Aorta (tissue), 5 donors: ENCODE results near the gene CCDC57. TPM values are rescaled to one million over a fixed set of nuclear protein-coding genes. Genes with fewer than 3 reads are reported as not detected.

Experiments
- ATAC-seq: fragments of 200-7000 bp; cut with Tn5 transposase; one replicate; pipeline ENCODE4 v1.9.1; 2022; ENCODE audit warnings: moderate library complexity; ENCODE audit not compliant: low FRiP score
- DNase-seq, 2 donors: peaks; one replicate each; pipeline ENCODE4 v3.0.0-alpha.2; 2020
- H3K27ac ChIP-seq, 2 donors: one replicate each; pipeline ENCODE4 v1.5.1; 2013; ENCODE audit warnings: low read length in 2 of 2, mild to moderate bottlenecking in 2 of 2, moderate library complexity in 2 of 2, control low read depth in 1 of 2, inconsistent platforms in 1 of 2, low read depth in 1 of 2
- H3K27me3 ChIP-seq, 2 donors: one replicate each; pipeline ENCODE4 v1.6.1; 2013; ENCODE audit warnings: control low read depth in 1 of 2, low read length in 1 of 2, mild to moderate bottlenecking in 1 of 2, moderate library complexity in 1 of 2; ENCODE audit not compliant: insufficient read depth in 2 of 2, control insufficient read depth in 1 of 2
- H3K36me3 ChIP-seq, 2 donors: one replicate each; pipeline ENCODE4 v1.6.1; 2013; ENCODE audit warnings: control low read depth in 1 of 2, low read length in 1 of 2, mild to moderate bottlenecking in 1 of 2; ENCODE audit not compliant: insufficient read depth in 2 of 2, control insufficient read depth in 1 of 2
- H3K4me1 ChIP-seq, 2 donors: one replicate each; pipeline ENCODE4 v1.6.1; 2013; ENCODE audit warnings: low read length in 2 of 2, control low read depth in 1 of 2, mild to moderate bottlenecking in 1 of 2, moderate library complexity in 1 of 2; ENCODE audit not compliant: insufficient read depth in 2 of 2, control insufficient read depth in 1 of 2
- H3K4me3 ChIP-seq, 2 donors: one replicate each; pipeline ENCODE4 v1.5.1; 2013; ENCODE audit warnings: low read length in 2 of 2, control low read depth in 1 of 2, mild to moderate bottlenecking in 1 of 2
- H3K9me3 ChIP-seq: one replicate; pipeline ENCODE4 v1.6.1; 2013; ENCODE audit warnings: mild to moderate bottlenecking, low read length; ENCODE audit not compliant: control insufficient read depth
- WGBS, 2 donors: extraction: QIAGEN DNeasy Blood & Tissue Kit; methylation state at CpG; one replicate each; pipeline ENCODE4 v1.1.7; 2013; 5-methylcytosine and 5-hydroxymethylcytosine counted together
- intact Hi-C, 2 donors: fragments of 100-400 bp; cut with DNase I; formaldehyde crosslinking; loops; one replicate each; pipeline versions ENCODE4 v1.14.2 to v1.15.0; 2022
- polyA plus RNA-seq, 2 donors: library from polyadenylated mRNA; stranded (reverse); fragments of 200-250 nt; gene quantifications; one replicate each; pipeline ENCODE4 v1.2.3, GENCODE V29; 2013
- total RNA-seq, 2 donors: library from RNA; stranded (reverse); fragmentation: NEBNext Ultra II Directional; extraction: Animal tissue kit (Norgen Biotek cat#: 25700); gene quantifications; one replicate each; pipeline ENCODE4 v1.2.1, GENCODE V29; 2021
- donor health status: healthy with polysubstance abuse.
- donor health status: Bipolar disorder and iron deficiency.
- donor health status: DM: no; HTN: no; CAD: no.
- donor health status: DM: no; HTN: no; CAD: no.
- donor health status: DM: yes; HTN: yes; CAD: no.

Gene CCDC57
- total and polyA plus RNA-seq, 4 donors = 17.8 to 145 (median 42.3) TPM

DNA sequence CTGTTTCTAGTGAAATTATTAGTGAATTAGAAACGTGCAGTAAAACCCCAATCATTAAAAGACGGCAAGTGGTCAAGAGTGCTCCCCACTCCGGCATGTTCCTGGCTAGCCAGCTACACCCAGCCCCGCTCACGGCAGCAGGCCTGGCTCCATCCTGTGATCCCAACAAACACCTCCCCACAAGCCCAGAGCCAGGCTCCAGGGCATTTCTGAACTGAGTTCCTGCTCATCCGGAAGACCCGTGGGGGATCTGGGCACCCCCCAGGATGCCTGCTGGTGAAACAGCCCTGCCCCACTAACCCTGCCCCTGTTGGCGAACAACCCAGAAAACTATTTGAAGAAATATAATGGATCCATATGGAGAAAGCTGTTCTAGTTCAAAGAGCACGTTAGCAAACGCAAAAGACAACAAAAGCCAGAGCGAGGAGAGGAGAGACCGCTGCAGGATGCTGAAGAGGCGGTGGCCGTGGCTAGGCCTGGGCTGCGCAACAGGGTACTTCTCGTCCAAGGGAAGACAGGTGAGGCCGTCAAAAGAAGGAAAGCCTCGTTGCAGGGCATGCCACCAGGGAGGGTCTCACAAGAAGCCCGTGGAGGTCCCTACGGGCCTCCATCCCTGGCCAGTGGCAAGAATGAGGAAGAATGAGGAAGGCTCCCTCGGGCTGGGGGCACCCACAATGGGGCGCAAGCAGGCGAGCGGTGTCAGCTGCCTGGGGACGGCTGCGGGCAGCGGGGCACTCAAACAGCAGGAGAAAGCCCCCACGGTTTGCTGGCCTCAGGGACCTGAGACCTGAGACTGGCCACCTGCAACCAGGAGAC, 35.4 kb upstream of the CCDC57 start:
- H3K27me3 ChIP-seq = no peaks in the 10 kb centered on the region
- no peak for ATAC-seq
- H3K4me1 ChIP-seq = no peaks in the 10 kb centered on the region
- DNase-seq = peak in 1 of 2 donors; percentile 43
- intact Hi-C loops = no loop called here
- H3K9me3 ChIP-seq = no peaks in the 10 kb centered on the region
- WGBS, 2 donors = 86 to 87% methylated on average over 28 of the region's 28 CpGs
- H3K36me3 ChIP-seq = peaks cover 8 to 26% of the 10 kb centered on the region in 2 donors
- no peak overlapping the region for H3K4me3 ChIP-seq
- no peak overlapping the region for H3K27ac ChIP-seq

DNA sequence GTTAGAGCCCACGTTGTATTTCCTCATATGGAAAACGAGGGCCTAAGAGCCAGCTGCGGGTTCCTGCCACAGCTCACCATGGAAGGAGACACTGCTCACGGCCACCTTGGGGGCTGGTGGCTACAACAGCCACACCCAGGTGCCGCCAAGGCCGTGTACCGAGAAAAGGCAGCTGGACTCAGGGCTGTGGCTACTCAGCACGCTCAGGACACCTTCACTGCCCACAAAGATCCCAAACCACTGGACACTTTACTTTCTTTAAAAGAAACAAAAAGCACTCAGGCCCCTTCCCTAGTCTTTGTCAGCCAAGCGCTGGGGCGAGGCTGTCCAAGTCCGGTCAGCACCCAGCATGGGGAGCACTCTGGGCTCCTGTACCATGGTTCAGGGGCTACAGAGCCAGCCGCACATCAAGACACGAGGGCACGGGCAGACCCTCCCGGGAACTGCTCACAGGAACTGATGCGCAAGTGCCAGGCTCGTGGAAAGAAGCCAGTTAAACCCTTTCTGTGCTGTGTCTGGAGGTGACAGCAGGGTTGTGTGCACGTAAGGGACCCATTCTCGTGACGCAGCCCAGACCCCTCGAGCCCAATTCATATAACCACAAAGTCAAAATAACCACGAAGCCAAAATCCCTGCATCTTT, 34.7 kb upstream of the CCDC57 start:
- H3K9me3 ChIP-seq = no peaks in the 10 kb centered on the region
- intact Hi-C loops = no loop called here
- no peaks in the 10 kb centered on the region for H3K27me3 ChIP-seq
- WGBS, 2 donors = 62% methylated on average over 22 of the region's 22 CpGs
- H3K4me1 ChIP-seq = no peaks in the 10 kb centered on the region
- no peak overlapping the region for H3K4me3 ChIP-seq
- ATAC-seq = no peak
- no peak for DNase-seq
- peaks cover 8 to 23% of the 10 kb centered on the region in 2 donors for H3K36me3 ChIP-seq
- no peak overlapping the region for H3K27ac ChIP-seq

DNA sequence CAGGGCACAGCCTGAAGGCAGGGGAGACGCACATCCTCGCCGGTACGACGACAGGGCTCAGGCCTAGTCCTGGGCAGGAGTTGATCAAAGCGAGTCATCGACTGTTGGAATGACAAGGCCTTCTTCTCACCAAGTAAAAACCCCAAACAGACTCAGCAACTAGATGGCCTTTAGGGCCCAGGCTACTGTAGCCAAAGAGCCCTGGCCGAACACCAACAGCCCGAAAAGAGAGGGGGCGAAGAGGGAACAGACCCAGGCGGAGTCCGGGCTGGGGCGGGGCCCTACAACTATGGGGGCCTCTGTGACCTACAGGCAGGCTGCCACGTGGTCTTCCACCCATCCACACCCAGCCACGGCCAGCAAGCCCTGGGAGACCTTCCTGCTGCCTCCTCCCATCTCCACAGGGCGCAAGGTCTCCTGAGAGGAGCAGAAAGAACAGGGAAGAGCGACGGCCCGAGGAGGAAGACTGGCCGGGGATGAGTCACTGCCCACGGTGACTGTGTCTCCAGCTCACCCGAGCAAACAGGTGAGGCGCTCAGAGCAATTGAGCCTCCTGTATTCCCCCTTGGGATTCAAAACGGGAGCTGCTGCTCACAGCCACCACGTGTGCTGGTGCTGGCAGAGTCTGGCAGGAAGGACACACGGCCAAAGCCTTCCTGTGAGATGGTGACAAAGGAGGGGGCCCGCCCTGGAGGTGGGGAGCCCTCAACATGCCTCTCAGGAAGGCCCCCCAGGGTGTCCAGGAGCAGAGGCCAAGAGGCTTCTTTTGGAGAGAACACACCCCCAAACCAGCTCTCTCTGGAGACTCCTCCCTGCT, 33.9 kb upstream of the CCDC57 start:
- WGBS, 2 donors = 60% methylated on average over 27 of the region's 27 CpGs
- Histone ChIP-seq H3K9me3 (no peaks in the 10 kb centered on the region), H3K4me1 (no peaks in the 10 kb centered on the region), H3K27me3 (no peaks in the 10 kb centered on the region), H3K4me3 (no peak overlapping the region), H3K27ac (peak overlapping the region in 1 of 2 donors; percentile 4), H3K36me3 (peaks cover 8 to 20% of the 10 kb centered on the region in 2 donors)
- DNase-seq (no peak), ATAC-seq (no peak)
- intact Hi-C loops = no loop called here

DNA sequence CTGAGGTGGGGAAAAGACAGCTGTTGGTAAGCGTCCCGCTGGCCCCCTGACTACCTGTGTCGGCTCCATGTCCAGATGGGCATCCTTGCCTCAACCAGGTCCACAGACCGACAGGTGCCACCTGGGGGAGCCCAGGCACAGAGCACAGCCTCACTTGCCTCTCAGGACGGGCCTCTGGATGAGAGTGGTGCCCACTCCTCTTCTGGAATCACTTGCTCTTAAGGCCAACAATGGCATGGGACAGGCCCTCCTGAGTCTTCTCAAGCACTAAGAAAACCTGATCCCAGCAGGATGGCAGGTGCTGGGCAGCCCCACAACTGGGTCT, 33.4 kb upstream of the CCDC57 start:
- WGBS, 2 donors = 92 to 94% methylated on average over 5 of the region's 5 CpGs
- H3K9me3 ChIP-seq = no peaks in the 10 kb centered on the region
- ATAC-seq (no peak), DNase-seq (no peak)
- H3K36me3 ChIP-seq = peaks cover 4 to 15% of the 10 kb centered on the region in 2 donors
- no peaks in the 10 kb centered on the region for H3K27me3 ChIP-seq
- intact Hi-C loops = no loop called here
- H3K27ac ChIP-seq = no peak overlapping the region
- H3K4me3 ChIP-seq = no peak overlapping the region
- H3K4me1 ChIP-seq = no peaks in the 10 kb centered on the region

DNA sequence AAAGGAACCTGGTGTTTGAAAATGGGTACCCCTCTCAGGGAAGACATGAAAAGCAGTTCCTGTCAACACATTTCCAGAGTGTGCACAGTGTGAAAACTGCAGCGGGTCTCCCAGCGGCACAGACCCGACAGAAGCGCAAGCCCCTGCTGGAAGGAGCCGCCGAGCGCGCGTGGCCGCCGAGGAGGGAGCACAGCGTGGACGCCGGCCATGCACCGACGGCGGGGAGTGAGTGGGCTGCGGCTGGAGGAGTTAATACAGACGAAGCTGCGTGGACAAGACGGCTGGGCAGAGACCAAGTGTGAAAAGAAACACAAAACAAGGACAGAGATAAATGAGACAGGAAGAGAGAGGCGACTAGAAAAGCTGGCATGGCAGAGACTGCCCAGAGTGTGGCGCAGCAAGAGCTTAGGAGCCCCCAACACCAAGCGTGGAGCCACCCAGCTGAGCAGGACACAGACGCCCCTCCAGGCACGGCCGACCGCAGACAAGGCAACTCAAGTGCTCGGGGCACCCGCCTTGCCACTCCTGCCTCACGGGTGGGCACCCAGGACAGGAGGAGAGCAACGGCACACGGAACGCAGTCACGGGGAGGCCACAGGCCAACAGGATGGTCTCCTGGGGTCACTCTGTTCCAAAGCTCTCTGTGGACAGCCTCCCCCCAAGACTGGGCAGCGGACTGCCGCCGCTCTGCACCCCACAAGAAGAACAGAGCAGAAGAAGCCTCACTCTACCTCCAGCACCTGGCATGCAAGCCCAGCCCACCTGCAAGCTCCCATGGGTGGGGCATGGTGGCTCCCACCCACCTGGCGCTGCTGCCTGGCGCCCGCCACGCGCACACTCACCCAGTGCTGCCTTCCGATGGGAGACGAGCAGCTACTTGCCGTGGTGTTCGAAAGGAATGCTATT, 32.7 kb upstream of the CCDC57 start:
- Histone ChIP-seq H3K27ac (no peak overlapping the region), H3K4me3 (no peak overlapping the region), H3K4me1 (no peaks in the 10 kb centered on the region), H3K27me3 (no peaks in the 10 kb centered on the region), H3K36me3 (peaks cover 4 to 12% of the 10 kb centered on the region in 2 donors), H3K9me3 (no peaks in the 10 kb centered on the region)
- WGBS, 2 donors = 84 to 86% methylated on average over 46 to 47 of the region's 47 CpGs
- ATAC-seq = no peak
- DNase-seq = no peak
- intact Hi-C loops = no loop called here

DNA sequence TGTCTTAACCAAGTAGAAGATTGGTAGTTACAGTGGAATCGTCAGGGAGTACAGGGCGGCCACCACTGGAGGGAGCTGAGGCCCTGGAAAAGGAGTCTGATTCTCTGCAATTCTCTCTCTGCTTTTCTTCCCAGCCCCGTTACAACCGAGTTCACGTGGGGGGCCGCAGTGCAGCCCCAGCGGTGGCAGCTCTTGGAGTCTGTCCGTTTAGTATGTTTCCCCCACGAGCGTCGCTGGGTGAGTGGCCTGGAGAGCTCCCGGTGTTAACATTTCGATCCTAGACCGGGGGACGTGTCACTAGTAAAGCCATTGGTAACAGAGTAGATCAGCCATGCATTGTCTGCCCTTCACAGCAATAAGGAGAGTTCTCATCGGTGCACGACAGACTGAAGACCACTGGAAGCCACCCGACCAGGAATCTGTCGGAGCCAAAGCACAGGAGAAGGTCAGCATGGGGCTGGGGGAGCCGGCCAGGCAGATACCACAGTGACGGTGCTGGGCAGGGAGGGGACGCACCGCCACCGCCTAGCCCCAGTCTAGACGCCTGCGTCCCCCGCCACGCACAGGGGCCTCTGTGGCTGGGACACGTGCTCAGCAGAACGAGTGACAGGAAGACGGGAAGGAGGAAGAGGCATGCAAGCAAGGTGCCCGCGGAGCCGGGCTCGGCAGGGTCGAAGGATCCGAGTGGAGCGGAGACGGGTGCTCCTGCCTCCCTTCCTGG, 31.9 kb upstream of the CCDC57 start:
- H3K4me1 ChIP-seq = no peaks in the 10 kb centered on the region
- no peak overlapping the region for H3K4me3 ChIP-seq
- DNase-seq (no peak), ATAC-seq (no peak)
- peaks cover 4 to 12% of the 10 kb centered on the region in 2 donors for H3K36me3 ChIP-seq
- no peaks in the 10 kb centered on the region for H3K9me3 ChIP-seq
- no peak overlapping the region for H3K27ac ChIP-seq
- intact Hi-C loops = loop anchor here in 1 of 2 donors (5.0 kb wide), 1 partner anchor 37 kb away; no protein-coding TSS in a partner anchor
- WGBS, 2 donors = 80 to 81% methylated on average over 39 of the region's 39 CpGs
- H3K27me3 ChIP-seq = no peaks in the 10 kb centered on the region

DNA sequence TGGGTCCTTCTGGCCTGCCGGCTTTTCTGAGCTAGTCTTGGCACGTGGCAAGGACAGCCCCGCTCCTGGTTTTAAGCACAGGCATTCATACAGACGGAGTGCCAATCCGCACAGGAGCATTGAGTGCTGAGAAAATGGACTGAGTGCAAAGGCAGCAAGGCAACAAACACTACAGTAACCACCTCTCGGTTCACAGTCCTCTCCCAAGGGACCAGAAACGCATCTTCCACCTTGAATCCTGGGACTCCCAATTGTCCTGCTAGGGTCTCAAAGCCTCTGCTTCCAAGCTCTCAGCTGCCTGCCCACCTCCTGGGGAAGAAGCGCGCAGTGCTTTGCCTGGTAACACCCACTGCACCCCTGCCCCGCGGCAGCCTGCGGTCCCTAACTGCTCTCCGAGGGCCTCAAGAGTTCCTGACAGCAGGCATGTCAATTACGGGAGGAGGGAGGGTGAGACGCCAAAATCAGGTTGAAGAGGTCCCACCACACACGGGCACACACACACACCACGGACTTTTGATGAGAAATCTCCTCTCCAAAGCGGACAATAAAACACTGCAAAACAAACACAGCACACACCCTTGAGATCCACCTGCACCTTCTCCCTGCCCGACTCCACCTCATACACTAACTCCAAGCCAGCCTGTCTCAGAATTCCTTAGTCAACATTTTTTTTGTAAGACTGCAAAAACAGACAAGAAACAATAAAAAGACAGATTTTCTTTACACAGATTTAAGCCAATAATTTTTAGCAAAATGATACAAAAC, 31.2 kb upstream of the CCDC57 start:
- intact Hi-C loops = loop anchor here in 1 of 2 donors (5.0 kb wide), 1 partner anchor 37 kb away; no protein-coding TSS in a partner anchor
- no peak for DNase-seq
- WGBS, 2 donors = 82% methylated on average over 19 of the region's 19 CpGs
- Histone ChIP-seq H3K4me1 (no peaks in the 10 kb centered on the region), H3K9me3 (no peaks in the 10 kb centered on the region), H3K27ac (no peak overlapping the region), H3K27me3 (no peaks in the 10 kb centered on the region), H3K4me3 (no peak overlapping the region), H3K36me3 (peaks cover 4 to 7% of the 10 kb centered on the region in 2 donors)
- ATAC-seq = no peak
